ENCODE results near the gene PIGX. TPM values are rescaled to one million over a fixed set of nuclear protein-coding genes. Genes with fewer than 3 reads are reported as not detected.
"Not testable (repeated sequence)": the region's sequence is repeated elsewhere in the genome, so short reads cannot be mapped to it uniquely, and the experiment has no call there.

The PIGX gene
- total and polyA plus RNA-seq, 7 donors: 7.5 to 43.4 (median 19.4) TPM

DNA sequence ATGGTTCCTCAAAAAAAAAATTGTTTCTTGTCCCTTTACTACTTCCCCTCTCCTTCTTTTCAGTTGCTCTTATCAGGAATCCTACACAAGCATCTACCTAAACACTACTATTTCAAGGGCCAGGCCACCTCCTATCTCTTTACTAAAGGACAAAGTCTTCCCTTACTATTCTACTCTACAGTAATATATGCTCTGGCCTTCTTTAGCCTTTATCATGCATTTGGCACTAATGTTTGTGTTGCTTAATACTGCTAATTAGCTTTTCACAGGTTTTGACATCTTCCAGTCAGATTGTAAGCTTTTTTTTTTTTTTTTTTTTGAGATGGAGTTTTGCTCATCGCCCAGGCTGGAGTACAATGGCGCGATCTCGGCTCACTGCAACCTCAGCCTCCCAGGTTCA, 5.4 kb upstream of the PIGX start:
- WGBS, 3 donors: 97 to 100% (median 99%) methylated on average over 4 of the region's 4 CpGs
- no peak overlapping the region for H3K4me3 ChIP-seq
- DNase-seq (no peak), ATAC-seq (no peak)
- peaks cover 6% of the 10 kb centered on the region for H3K4me1 ChIP-seq
- no peaks in the 10 kb centered on the region for H3K9me3 ChIP-seq
- intact Hi-C loops (cut with DNase I): no loop called here
- no peaks in the 10 kb centered on the region for H3K36me3 ChIP-seq (ENCODE audit: insufficient read depth in 1 of 2, low read depth in 1 of 2)
- no peaks in the 10 kb centered on the region for H3K27me3 ChIP-seq (ENCODE audit: insufficient read depth in 3 of 3, low read length in 2 of 3)
- TF ChIP-seq, protein P1, sequence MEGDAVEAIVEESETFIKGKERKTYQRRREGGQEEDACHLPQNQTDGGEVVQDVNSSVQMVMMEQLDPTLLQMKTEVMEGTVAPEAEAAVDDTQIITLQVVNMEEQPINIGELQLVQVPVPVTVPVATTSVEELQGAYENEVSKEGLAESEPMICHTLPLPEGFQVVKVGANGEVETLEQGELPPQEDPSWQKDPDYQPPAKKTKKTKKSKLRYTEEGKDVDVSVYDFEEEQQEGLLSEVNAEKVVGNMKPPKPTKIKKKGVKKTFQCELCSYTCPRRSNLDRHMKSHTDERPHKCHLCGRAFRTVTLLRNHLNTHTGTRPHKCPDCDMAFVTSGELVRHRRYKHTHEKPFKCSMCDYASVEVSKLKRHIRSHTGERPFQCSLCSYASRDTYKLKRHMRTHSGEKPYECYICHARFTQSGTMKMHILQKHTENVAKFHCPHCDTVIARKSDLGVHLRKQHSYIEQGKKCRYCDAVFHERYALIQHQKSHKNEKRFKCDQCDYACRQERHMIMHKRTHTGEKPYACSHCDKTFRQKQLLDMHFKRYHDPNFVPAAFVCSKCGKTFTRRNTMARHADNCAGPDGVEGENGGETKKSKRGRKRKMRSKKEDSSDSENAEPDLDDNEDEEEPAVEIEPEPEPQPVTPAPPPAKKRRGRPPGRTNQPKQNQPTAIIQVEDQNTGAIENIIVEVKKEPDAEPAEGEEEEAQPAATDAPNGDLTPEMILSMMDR (IDR thresholded peaks at IDR 0.05): no peak
- no peak overlapping the region for H3K27ac ChIP-seq

DNA sequence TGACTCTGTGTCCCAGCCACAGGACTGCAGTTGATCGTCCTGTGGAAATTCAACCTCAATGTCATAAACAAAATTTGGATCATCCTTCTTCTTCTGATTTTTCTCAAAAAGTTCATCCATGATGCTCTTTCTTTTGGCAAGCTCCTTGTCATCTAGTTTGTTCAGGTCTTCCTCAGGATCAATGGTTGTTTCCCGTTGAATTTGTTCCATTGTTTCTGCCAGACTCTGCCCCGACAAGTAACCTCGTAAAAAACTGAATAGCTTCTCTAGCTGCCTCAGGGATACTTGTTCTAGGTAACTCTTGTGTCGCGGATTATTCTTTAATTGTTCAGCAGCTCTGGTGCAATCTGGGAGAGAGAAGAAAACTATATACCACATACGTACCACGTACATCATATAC, 4.6 kb upstream of the PIGX start:
- Histone ChIP-seq H3K4me1 (peaks cover 6% of the 10 kb centered on the region), H3K27ac (no peak overlapping the region), H3K9me3 (no peaks in the 10 kb centered on the region), H3K36me3 (ENCODE audit: insufficient read depth in 1 of 2, low read depth in 1 of 2) (no peaks in the 10 kb centered on the region), H3K4me3 (no peak overlapping the region), H3K27me3 (ENCODE audit: insufficient read depth in 3 of 3, low read length in 2 of 3) (no peaks in the 10 kb centered on the region)
- intact Hi-C loops (cut with DNase I): no loop called here
- TF ChIP-seq, protein P1 (IDR thresholded peaks at IDR 0.05): no peak
- ATAC-seq: no peak
- WGBS, 3 donors: 86 to 92% (median 90%) methylated on average over 8 of the region's 8 CpGs
- no peak for DNase-seq

GRCh38 chr3:196708467-196708866, 3.7 kb upstream of the PIGX start:
- DNase-seq (no peak), ATAC-seq (no peak)
- H3K9me3 ChIP-seq: no peaks in the 10 kb centered on the region
- no peak overlapping the region for H3K4me3 ChIP-seq
- H3K27me3 ChIP-seq (ENCODE audit: insufficient read depth in 3 of 3, low read length in 2 of 3): no peaks in the 10 kb centered on the region
- intact Hi-C loops (cut with DNase I): no loop called here
- 74 to 79% (median 77%) methylated on average over 7 of the region's 7 CpGs for WGBS, 3 donors
- no peaks in the 10 kb centered on the region for H3K36me3 ChIP-seq (ENCODE audit: insufficient read depth in 1 of 2, low read depth in 1 of 2)
- peaks cover 12% of the 10 kb centered on the region for H3K4me1 ChIP-seq
- no peak overlapping the region for H3K27ac ChIP-seq
- TF ChIP-seq, protein P1 (IDR thresholded peaks at IDR 0.05): no peak

DNA sequence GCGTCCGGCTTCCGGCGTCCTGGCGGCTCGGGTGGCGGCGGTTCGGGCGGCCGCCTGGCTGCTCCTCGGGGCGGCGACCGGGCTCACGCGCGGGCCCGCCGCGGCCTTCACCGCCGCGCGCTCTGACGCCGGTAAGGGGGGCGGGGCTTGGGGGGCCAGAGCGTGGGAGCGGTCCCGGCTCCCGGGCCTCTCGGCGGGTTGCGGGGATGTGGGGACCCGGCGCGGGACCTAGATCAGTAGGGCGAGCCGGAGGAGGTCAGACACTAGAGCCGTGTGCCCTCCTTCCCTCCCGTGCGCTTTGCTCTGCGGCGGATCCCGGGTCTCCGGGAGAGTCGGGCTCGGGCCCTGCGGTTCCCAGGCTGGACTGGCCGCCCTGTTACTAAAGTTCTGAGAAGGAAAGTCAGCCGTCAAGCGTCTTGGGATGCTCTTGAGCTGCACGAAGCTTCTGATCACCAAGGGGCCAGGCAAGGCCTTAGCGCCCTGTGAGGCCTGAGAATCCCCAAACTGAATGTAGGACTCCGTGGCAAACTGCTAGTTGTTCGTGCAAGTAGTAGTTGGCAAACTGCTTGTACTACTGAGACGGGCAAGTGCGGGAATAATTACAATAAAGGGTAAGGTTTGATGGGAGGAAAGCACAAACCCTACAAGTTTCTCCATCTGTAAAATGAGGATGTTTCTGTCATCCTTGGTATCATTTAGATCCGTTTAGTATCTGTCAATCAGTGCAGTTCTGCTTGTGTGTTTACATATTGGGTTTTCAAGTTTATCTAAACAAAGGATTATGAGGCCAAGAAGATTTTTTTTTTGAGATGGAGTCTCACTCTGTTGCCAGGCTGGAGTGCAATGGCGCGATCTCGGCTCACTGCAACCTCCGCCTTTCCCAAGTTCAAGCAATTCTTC, 587 bp downstream of the PIGX start:
- intact Hi-C loops (cut with DNase I): no loop called here

DNA sequence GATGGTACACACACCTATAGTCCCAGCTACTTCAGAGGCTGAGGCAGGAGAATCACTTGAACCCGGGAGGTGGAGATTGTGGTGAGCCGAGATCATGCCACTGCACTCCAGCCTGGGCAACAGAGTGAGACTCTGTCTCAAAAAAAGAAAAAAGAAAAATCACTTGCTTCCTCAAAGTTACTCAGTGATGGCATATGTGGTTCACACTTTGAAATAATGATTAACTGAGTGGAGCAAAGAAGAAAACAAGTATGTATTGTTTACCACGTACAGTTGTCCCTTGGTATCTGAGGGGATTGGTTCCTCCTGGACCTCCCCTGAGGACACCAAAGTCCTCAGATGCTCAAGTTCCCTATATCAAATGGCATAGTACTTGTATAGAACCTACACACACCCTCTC, 5.0 kb downstream of the PIGX start:
- intact Hi-C loops (cut with DNase I); H3K27me3 ChIP-seq (ENCODE audit: insufficient read depth in 3 of 3, low read length in 2 of 3); H3K27ac ChIP-seq; ATAC-seq; H3K4me3 ChIP-seq; H3K9me3 ChIP-seq; H3K4me1 ChIP-seq; DNase-seq: not testable (repeated sequence)
- H3K36me3 ChIP-seq (ENCODE audit: insufficient read depth in 1 of 2, low read depth in 1 of 2): peaks cover 3 to 36% of the 10 kb centered on the region in 2 donors
- 90 to 93% (median 91%) methylated on average over 3 of the region's 3 CpGs for WGBS, 3 donors

More for the DNA sequence above, 587 bp downstream of the PIGX start:
- no peaks in the 10 kb centered on the region for H3K9me3 ChIP-seq
- peak overlapping the region; percentile 94 for H3K4me3 ChIP-seq
- peaks cover 16% of the 10 kb centered on the region for H3K4me1 ChIP-seq
- H3K36me3 ChIP-seq (ENCODE audit: insufficient read depth in 1 of 2, low read depth in 1 of 2): peaks cover 0 to 9% of the 10 kb centered on the region in 2 donors
- ATAC-seq: peak; percentile 81 to 86 (median 84)
- WGBS, 3 donors: 5 to 12% (median 6%) methylated on average over 30 to 64 of the region's 64 CpGs
- DNase-seq: peak; percentile 77 to 83
- TF ChIP-seq, protein P1 (IDR thresholded peaks at IDR 0.05): no peak
- no peaks in the 10 kb centered on the region for H3K27me3 ChIP-seq (ENCODE audit: insufficient read depth in 3 of 3, low read length in 2 of 3)
- H3K27ac ChIP-seq: peak overlapping the region; percentile 93

Data from psoas muscle (tissue), 8 donors.